Stimulated activated CD8-positive, alpha-beta memory T cell treated with anti-CD3 and anti-CD28 coated beads, Interleukin-2, amount 100 ng/mL, for 1 hour (primary cell): ENCODE measurements around the gene ELF5.

ENCODE experiments used
- DNase-seq, 2 donors: peaks; one replicate each; pipeline ENCODE4 v3.0.0-alpha.2; 2020; ENCODE audit warnings: low read depth in 2 of 2

ELF5 gene

DNA sequence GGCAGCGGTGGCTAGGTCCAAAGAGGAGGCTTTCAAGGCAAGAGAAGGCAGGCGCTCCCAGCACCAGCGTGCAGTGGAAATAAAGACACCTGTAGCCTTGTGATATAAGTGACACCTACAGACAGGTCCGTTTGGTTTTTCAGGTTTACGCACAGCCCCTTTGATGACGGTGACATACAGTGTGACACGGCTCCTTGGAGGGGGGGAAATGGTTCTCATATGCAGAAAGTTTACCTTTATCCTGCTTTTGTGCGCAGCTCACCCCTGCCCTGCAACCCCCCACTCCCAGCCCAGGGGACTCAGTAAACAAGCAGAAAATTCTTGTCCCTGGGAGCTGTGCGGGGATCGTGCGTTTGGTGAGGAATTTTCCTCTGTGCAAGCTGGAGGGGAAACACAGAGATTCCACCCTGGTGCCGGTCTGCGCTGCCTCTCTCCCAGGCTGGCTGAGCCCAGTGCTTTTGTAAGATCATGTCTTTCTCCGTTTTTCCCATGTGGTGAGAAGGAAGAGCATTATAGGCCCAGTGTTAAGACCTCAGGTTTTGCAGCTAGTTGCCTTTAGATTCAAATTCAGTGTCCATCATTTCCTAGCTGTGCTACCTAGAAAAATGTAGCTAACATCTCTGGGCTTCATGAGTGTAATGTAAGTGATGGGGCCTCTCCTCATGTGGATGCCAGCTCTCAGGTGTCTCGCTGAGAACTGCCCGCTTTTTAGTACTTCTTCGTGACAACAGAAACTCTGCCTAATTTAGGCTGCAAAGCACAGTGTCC lies at the start of gene ELF5:
TSS of gene ELF5 (minus strand) at position 113 of the 768 bp plus-strand sequence. CDS start 8,045 bp downstream, outside the sequence.
- no peak for DNase-seq

DNA sequence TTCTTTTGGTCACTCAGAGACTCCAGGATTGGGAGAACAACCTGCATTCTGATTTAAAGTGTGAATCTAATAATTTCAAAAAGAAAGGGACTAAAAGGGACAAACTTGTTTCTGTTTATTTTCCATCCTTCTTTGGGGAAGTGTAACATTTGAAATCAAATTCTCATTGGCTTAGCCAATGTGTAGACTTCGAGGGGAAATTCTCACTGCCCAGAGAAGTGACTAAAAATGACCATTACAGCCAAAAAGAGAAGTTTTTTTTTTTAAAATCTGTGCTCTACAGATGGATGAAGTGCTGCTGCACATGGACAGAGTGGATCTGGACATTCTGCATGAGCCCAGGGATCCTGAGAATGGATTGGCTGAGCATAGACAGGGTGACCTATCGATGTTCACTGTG lies 49.4 kb upstream of the ELF5 start:
- DNase-seq, result no peak

DNA sequence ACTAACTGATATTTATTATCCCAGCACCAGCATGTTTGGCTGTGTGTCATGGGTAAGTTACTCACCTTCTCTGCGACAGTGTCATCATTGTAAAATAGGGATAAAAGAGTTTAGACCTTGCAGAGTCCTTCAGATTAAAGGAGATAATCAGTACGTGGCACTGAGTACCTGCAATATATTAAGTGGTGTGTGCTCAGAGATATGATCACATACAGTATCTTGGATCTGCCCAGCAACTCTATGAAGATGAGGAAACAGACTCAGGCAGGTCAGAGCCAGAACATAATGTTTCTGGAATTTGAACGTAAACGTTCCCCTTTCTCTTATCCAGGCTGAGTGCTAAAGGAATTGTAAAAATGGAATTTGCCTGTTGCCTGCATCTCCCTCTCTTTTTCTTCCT lies 46.9 kb upstream of the ELF5 start:
- DNase-seq, result no peak

DNA sequence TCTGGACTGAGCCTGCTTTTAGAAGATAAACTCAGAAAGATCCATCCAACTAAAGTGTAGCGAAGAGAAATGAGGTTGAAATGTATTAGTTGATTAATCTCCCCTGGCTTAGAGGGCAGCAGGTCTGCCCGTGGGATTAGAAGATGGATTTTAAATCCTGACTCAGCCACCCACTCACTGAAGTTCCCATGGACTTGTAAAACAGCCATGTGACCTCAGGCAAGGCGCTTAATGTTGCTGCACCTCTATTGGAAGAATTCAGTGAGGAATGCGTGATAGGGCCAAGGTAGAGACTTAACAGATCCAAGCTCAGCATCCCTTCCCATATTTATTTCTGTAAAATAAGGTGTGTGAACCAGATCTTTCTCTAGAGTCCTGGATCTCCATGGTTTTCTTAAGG lies 45.1 kb upstream of the ELF5 start:
- no peak for DNase-seq

DNA sequence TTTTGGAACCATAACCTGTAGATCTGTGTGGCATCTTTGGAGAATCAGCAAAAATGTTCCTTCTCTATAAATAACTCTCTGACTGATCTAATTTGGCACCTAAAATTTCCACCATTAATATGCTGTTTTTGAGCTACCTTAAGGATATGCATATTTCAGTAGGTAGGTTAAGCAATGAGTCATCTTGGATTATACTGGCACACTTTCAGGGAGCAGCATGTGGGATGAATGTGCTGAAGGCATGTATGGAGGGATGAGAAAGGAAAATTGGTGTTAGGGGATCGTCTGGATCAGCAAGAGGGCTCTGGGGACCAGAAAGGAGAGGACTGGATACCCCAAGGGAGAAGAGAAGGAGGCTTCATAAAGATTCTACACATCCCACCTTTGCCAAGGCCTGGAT lies 44.6 kb upstream of the ELF5 start:
- no peak for DNase-seq

DNA sequence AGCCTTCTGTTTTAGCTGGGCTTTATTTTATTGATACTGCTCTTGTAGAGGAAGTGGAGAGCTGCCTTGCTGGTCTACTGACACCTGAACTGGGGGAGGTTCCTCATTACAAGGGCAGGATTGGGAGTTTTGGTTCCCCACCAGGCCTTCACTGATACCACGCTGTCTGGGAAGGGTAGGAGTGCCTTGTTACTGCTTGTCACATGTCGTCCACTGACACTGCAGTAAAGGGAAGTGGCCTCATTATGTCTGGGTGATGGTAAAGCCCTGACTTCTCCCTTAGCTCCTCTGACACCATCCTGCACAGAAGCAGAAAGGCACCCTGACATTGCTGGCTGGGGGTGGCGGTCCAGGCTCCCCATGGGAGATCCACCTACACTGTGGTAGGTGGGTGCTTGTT lies 38.7 kb upstream of the ELF5 start:
- DNase-seq, result no peak

DNA sequence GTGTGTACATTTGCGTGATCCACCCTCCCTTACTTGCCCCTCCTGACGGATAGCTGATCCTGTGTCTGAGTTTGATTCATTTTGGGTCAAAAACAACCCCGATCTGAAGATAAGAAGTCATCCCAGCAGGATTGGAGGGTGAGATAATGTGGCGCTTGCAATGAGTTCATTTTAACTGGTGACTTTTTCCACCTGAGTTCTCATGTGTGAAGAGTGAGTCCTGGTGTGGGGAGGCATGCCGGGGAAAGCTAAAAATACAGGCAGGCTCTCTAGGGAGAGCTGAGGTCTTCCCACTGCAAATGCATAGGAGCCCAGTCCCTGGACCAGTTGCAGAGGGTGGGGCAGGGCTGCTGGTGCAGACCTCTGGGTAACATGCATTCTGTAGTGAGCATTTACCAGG lies 35.7 kb upstream of the ELF5 start:
- DNase-seq, result no peak

DNA sequence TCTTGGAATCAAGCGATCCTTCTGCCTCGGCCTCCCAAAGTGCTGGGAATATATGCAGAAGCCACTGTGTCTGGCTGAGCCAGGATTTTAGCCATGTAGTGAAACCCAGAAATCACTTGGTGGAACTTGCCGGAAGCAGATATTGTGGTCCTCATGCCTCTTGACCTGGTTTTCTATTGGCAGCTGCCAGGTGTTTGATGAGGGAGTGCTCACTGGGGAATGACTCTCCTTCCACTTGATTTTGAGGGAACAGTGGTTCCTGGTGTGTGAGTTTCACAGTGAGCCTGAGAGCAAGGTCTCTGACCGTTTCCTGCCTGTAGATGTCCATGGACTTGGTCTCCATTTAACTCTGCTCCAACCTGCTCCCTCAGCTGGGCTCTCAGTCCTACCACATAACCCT lies 34.7 kb upstream of the ELF5 start:
- DNase-seq, result no peak

DNA sequence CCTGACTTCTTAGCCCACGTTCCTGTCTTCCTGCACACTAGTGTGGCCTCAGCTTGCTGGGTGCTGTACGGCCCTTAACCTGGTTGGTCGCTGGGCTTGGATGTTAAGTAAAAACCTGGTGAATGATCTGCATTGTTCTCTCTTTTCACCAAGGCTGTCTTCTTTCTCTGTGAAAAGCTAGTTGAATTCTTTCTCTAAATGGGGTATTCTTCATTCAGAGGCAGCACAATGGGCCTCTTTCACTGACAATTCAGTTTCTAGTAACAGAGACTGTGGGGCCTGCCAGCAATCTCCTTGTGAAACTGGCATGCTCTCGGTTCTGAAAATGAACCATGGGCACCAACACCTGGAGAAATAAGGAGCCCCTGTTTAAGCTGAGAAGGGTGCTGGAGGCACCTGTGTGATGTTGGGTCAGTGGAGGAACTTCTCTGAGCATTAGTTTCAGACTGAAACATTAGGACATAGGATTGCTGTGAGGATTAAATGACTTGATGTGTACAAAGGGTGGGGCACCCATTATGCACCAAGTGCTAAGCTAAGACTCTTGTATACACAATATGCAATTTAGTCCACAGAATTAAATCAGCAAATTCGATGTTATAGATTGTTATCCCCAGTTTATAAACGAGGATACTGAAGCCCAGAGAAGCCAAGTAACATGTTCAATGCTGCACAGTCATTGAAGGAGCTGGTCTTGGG lies 33.1 kb upstream of the ELF5 start:
- no peak for DNase-seq

DNA sequence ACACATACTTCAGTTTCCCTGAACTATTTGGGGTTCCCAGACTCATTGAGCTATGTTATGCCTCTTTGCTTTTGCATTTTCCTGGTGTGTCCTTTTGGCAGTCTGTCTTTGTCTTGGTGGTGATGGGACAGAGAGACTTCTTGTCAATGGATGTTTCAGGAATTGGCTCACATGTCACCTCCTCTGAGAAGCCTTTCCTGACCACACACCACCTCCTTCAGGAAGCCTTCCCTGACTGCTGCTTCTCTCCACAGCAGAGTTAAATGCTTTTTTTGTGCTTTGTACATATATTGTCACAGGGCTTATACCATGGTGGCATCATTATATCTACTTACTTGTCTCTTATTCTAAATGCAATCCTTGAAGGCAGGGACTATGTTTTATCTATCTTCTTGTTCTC lies 28.5 kb upstream of the ELF5 start:
- no peak for DNase-seq

DNA sequence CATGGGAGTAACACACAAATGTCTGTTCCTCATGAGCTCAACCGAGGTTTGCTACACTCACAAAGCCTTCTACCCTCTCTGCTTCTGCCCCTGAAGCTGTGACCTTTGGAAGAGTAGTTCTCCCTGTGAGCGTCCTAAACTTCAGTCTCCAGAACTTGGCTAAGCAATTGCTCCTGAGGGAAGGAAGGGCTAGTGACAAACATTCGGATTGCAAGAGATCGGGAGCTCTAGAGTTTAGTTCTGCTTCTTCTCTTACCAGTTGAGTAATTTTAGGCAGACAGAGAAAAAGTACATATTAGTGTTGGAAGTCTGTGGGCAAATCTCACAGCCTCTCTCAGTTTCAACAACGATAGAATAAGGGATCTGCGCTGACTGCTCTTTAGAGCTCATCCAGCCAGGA lies 27.3 kb upstream of the ELF5 start:
- DNase-seq, result no peak

DNA sequence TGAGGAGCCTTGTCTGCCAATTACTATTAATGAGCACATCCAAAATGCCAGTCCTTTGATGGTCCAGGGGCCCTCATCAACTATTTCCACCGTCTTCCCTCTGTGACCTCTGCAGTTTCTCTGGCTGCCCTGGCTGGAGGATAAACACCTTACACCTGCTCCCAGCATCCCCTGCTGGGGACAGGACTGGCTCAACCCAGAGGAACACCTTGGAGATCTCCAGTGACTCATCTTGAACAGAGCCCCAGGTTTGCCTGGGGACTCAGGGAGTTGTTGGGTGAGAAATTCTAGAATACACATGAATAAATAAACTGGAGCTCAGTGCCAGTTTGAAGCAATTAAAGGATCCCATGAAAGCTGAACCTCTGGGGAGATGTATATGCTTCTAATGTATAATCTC lies 24.0 kb upstream of the ELF5 start:
- no peak for DNase-seq

DNA sequence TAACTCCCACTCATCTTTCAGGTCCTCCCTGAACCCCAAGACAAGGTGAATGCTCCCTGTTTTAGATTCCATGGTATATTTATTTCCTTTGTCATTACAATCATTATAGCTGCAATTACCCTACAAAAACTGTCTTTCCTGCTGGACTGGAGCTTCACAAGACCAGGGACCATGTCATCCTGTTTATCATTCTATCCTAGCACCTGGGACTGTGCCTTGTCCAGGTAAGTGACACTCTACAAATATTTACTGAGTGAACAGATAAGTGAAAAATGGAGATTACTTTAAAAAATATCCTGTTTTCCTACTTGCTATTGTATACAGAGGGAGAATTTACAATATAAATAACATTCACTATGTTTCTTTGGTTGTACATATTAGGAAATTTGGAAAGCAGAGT lies 22.5 kb upstream of the ELF5 start:
- DNase-seq, result no peak

DNA sequence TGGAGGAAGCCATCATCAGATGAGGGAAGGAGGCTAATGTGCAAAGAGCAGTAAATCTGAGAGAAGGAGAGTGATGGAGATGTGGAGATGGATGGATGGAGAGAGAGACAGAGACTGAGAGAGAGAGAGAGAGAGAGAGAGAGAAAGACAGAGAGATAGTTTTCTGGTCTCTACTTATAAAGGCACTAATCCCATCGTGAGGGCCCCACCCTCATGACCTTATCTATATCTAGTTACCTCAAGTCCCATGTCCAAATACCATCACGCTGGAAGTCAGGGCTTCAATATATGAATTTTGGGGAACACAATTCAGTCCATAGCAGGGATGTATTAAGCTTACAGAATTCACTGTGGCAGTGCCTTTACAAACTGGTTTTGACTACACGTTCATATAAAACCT lies 21.2 kb upstream of the ELF5 start:
- DNase-seq, result no peak

DNA sequence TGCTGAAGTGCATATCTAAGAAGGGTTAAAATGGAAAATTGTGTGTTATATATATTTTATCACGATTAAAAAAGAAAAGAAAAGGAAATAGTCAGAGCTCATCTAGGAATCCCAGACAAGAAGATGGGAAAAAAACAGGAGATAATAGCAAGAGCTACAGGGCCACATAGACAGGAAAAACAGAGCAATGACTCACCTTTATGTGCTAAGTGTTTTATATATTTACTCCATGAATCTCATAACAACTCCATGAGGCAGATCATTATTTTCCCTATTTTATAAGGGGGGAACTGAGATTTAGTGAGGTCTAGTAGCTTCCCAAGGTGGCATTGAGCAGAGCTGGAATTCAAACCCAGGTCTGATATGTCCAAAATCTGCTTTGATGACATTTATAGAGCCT lies 18.1 kb upstream of the ELF5 start:
- no peak for DNase-seq

DNA sequence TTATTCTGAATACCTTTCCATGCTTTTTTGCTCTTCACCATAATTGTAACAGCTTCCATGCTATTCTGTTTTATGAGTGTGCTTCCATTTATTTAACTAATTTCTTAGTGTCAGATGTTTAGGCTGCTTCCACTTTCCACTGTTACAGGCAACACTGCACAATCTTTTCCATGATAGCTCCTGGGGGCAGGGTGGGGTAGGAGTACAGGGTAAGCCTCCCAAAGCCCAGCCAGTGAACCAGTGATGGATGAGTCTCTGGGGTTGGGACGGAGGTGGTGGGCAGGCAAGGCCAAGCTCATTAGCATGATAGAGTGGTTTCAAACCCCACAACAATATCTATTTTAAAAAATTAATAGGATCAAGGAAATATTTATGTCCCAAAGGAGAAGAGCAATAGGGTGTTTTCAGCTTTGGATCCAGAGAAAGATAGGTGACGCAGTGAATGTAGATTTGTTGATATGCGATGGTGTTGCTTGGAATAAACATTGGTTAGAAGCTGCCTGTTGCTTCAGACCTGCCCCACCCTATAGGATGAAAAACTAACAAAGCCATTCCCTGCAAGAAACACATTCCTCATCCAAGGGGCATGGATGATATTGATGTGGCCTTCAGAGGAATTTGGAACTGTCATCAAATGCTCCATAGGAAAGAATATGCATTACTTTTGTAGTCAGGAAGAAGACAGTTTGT lies 17.1 kb upstream of the ELF5 start:
- no peak for DNase-seq

DNA sequence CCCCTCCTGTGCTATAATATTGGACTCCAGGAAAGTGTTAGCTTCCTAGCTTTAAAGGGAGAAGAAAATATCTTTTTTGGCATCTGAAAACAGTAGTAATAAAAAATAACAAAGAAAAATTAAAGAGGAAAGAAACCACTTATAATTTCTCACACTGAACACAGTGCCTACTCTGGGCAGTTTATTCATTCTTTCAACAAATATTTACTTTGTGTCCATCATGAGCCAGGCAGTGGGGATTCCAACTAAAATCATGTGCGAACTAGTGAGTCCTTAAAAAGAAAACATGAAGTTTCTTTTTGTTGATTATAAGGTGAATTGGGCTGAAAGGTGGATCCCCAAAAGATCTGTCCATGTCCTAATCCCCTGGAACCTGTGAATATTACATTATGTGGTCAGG lies 16.0 kb upstream of the ELF5 start:
- no peak for DNase-seq

DNA sequence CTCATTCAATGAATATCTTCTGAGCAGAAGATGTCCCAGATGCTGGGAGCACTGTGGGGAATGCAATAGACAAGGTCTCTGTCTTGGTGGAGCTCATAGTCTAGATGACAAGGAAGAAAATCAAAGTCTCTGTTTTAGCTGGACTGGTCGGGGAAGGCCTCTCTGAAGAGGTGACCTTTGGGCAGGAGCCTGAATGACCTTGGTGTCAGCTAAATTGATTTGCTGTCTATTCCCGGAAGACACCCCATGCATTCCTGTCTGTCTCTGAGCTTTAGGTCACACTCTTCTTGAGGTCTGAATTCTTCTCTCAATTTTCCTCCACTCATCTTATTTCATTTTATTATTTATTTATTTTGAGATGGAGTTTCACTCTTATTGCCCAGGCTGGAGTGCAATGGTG lies 14.5 kb upstream of the ELF5 start:
- DNase-seq, result no peak

DNA sequence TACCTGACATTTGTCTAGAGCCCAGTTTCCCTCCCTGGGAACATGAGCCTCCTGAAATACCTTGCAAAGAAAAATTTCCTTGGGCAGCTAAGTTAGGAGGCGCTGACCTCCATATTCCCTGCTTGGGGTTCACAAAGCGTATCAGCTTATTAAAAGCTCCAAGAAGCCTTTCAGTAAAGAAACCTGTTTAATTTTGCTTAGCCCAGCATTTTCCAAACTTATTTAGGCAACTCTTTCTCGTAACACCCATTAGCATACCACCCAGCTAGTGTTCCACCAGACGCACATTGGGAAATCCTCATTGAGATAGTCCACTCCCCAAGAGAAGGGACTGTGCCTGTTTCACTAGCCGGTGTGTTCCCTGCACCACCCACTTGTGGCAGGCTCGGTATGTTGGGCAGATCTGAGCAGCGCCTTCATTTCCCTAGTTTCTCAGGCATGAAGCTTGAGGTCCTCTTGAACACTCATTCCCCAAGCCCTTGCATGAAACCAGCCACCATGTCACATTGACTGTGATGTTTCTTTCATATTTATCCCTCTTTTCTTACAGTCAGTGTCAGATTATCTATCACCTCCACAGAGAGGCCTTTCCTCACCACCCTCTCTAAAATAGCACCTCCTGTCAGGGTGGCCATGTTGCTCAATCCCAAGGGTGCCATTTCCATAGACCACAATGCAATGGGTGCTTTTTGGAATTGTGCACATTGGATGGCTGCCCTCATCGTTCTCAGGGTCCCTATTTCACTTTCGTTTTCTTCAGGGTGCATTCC lies 12.5 kb upstream of the ELF5 start:
- no peak for DNase-seq

DNA sequence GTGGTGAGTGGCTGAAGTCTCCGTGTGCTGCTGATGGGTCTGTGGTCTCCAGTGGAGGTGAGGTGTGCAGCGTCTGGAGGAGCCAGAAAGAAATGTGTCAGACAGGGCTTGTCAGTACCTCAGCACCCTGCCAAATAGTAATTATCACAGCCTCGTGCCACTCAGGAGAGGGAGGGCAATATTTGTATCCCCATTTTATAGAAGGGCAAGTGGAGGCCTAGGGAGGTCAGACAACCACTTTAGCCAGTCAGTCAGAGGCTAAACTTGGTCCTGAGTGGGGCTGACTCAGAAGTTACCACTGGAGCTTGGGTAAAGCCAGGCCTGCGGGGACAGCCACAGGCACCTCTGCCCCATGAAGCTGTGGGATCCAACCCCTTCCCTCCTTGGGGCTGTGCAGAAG lies 11.5 kb upstream of the ELF5 start:
- no peak for DNase-seq

DNA sequence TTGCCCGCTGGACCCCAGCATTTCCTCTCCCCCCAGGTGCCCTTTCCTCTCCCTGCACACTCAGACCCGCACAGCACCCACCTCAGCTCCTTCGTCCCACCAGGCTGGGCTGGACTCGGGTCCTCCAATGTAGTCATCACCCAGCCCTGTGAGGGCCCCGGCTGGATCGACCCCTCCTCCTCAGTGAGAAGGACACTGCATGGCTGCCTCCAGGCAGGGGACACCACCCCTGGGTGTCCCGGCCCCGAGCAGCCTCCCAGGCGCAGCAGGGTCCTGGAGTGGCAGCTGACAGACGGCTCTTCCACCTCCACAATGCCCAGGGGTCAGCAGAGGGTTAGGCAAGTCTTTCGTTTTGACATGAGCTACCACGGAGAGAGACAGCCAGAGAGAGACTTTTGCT lies 11.1 kb upstream of the ELF5 start:
- DNase-seq, result no peak

DNA sequence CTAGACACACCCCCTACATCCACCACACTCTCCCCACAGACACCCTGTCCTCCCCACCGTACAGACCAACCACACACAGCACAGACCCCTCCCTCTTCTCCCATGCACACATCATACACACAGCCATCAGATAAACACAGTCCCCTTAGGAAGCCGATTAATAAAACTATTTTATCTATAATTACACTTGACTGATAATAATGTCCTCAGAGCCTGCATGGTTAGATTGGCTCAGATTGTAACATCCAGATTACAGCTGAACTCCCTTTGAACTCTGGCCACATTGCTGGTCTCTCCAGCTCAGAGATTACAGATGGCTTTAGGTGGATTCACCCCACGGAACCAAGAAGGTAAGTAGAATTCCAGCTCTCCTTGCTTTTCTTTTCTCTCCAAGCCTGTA lies 9.5 kb upstream of the ELF5 start:
- DNase-seq, result no peak
